HepG2 (cell line): ENCODE measurements around the gene BCAS3. TPM values are rescaled to one million over a fixed set of nuclear protein-coding genes. Genes with fewer than 3 reads are reported as not detected.

Source experiments
- ADNP ChIP-seq: sonication (generic); formaldehyde crosslinking; IDR thresholded peaks from 2 replicates; pipeline ENCODE4 v1.4.0; 2020; ENCODE audit warnings: missing genetic modification reagents
- ASH2L ChIP-seq: fragments of 300-600, 200-600 bp; sonication (generic); IDR thresholded peaks from 2 replicates; pipeline ENCODE4 v1.7.0; 2017; ENCODE audit warnings: low read depth, mild to moderate bottlenecking, moderate library complexity, mixed read lengths, low read length; ENCODE audit not compliant: insufficient read length
- CENPX ChIP-seq: sonication (generic); formaldehyde crosslinking; IDR thresholded peaks from 2 replicates; pipeline ENCODE4 v1.9.0; 2021; ENCODE audit warnings: mild to moderate bottlenecking, missing genetic modification reagents, moderate library complexity
- CTCF ChIP-seq: sonication (generic); formaldehyde crosslinking; IDR thresholded peaks from 2 replicates; pipeline ENCODE4 v1.5.0; 2020; ENCODE audit warnings: mild to moderate bottlenecking, missing genetic modification reagents, moderate library complexity
- FOSL2 ChIP-seq: sonication (generic); formaldehyde crosslinking; IDR thresholded peaks from 2 replicates; pipeline ENCODE4 v1.4.0; 2020; ENCODE audit warnings: missing genetic modification reagents
- FOXA1 ChIP-seq, 2 experiments: fragments of 450-650 bp in 1 of 2; sonication (generic) in 1 of 2; formaldehyde crosslinking in 1 of 2; IDR thresholded peaks; 2 replicates each; pipeline versions ENCODE4 v1.4.0 to v1.6.1; 2016 to 2020; ENCODE audit warnings: missing genetic modification reagents in 1 of 2
- HNRNPUL1 ChIP-seq: fragments of 200-400 bp; formaldehyde crosslinking; IDR thresholded peaks from 2 replicates; pipeline ENCODE4 v1.6.1; 2017; ENCODE audit warnings: low read depth, mild to moderate bottlenecking, low read length, moderate library complexity
- MEIS2 ChIP-seq: sonication (generic); formaldehyde crosslinking; IDR thresholded peaks from 2 replicates; pipeline ENCODE4 v1.9.0; 2021; ENCODE audit warnings: mild to moderate bottlenecking, missing genetic modification reagents
- NFYC ChIP-seq: IDR thresholded peaks from 2 replicates; pipeline ENCODE4 v1.6.1; 2016; ENCODE audit warnings: missing genetic modification reagents, missing compliant biosample characterization
- NKX3-1 ChIP-seq: sonication (generic); formaldehyde crosslinking; IDR thresholded peaks from 2 replicates; pipeline ENCODE4 v1.5.0; 2020; ENCODE audit warnings: missing genetic modification reagents
- PLRG1 ChIP-seq: fragments of 450-650 bp; conservative IDR thresholded peaks from 2 replicates; pipeline ENCODE4 v1.6.1; 2016
- POLR2A ChIP-seq, 2 experiments: IDR thresholded peaks; 2 replicates each; pipeline ENCODE4 v1.6.1; 2011; ENCODE audit warnings: low read depth in 2 of 2, low read length in 2 of 2, mild to moderate bottlenecking in 1 of 2, moderate library complexity in 1 of 2; ENCODE audit not compliant: insufficient read depth in 1 of 2
- POLR2AphosphoS5 ChIP-seq: IDR thresholded peaks from 2 replicates; pipeline ENCODE4 v1.6.1; 2012; ENCODE audit warnings: low read depth, low read length
- TOPORS ChIP-seq: sonication (generic); formaldehyde crosslinking; IDR thresholded peaks from 2 replicates; pipeline ENCODE4 v1.8.0; 2023; ENCODE audit warnings: mild to moderate bottlenecking, missing genetic modification reagents
- ZNF230 ChIP-seq: sonication (generic); formaldehyde crosslinking; IDR thresholded peaks from 2 replicates; pipeline ENCODE4 v1.4.0; 2020; ENCODE audit warnings: mild to moderate bottlenecking, missing genetic modification reagents
- ZNF317 ChIP-seq: sonication (generic); formaldehyde crosslinking; IDR thresholded peaks from 2 replicates; pipeline ENCODE4 v1.5.0; 2020; ENCODE audit warnings: mild to moderate bottlenecking, missing genetic modification reagents
- ZNF350 ChIP-seq: sonication (generic); formaldehyde crosslinking; IDR thresholded peaks from 2 replicates; pipeline ENCODE4 v1.4.0; 2020; ENCODE audit warnings: mild to moderate bottlenecking, low read depth, missing genetic modification reagents, borderline replicate concordance
- ZSCAN30 ChIP-seq: sonication (generic); formaldehyde crosslinking; IDR thresholded peaks from 2 replicates; pipeline ENCODE4 v1.5.0; 2020; ENCODE audit warnings: mild to moderate bottlenecking, missing genetic modification reagents
- polyA plus RNA-seq, 8 experiments: library from polyadenylated mRNA; depleted of rRNA in 3 of 8; stranded (reverse) in 7 of 8; unstranded in 1 of 8; fragments of >200 nt; fragmentation: Illumina TruSeq in 4 of 8; extraction: Trizol in 4 of 8; gene quantifications; 2 replicates each; pipeline versions ENCODE4 v1.2.1 to v1.2.3, GENCODE V29; 2011 to 2016; ENCODE audit warnings: low read depth in 4 of 8, missing spikeins in 1 of 8, mixed read lengths in 1 of 8; ENCODE audit not compliant: insufficient read depth in 1 of 8
- total RNA-seq, 5 experiments: library from RNA; depleted of rRNA; stranded (reverse); fragments of >200 nt; fragmentation: Illumina TruSeq; extraction: Trizol; gene quantifications; 2 replicates each; pipeline ENCODE4 v1.2.3, GENCODE V29; 2016; ENCODE audit warnings: low read depth in 1 of 5
- TF ChIP-seq, protein P1 (sequence below), 2 experiments: fragments of 450-650 bp in 1 of 2; sonication (generic) in 1 of 2; formaldehyde crosslinking; IDR thresholded peaks; 2 replicates each; pipeline versions ENCODE4 v1.5.0 to v1.8.0; 2020 to 2022; ENCODE audit warnings: mild to moderate bottlenecking in 1 of 2, missing genetic modification reagents in 1 of 2
- TF ChIP-seq, protein P2 (sequence below): sonication (generic); formaldehyde crosslinking; IDR thresholded peaks from 2 replicates; pipeline ENCODE4 v1.5.0; 2020; ENCODE audit warnings: missing genetic modification reagents, mild to moderate bottlenecking, borderline replicate concordance
- TF ChIP-seq, protein P3 (sequence below): IDR thresholded peaks from 2 replicates; pipeline ENCODE4 v1.6.1; 2016; ENCODE audit warnings: control low read depth
- TF ChIP-seq, protein P4 (sequence below): sonication (generic); formaldehyde crosslinking; IDR thresholded peaks from 2 replicates; pipeline ENCODE4 v1.4.0; 2020; ENCODE audit warnings: missing genetic modification reagents, borderline replicate concordance

BCAS3 gene
- total and polyA plus RNA-seq, 2 of the 13 experiments (the other 11 are each of a cell fraction or from before 2014, with no cell fraction given), result 10.7 to 11.2 TPM

- peak; percentile 36 for TF ChIP-seq ASH2L
- TF ChIP-seq POLR2AphosphoS5, result no peak
- TF ChIP-seq NKX3-1, result peak; percentile 82
- TF ChIP-seq CTCF (CRISPR knock-in tag), result no peak
- TF ChIP-seq, protein P1, sequence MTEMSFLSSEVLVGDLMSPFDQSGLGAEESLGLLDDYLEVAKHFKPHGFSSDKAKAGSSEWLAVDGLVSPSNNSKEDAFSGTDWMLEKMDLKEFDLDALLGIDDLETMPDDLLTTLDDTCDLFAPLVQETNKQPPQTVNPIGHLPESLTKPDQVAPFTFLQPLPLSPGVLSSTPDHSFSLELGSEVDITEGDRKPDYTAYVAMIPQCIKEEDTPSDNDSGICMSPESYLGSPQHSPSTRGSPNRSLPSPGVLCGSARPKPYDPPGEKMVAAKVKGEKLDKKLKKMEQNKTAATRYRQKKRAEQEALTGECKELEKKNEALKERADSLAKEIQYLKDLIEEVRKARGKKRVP (CRISPR knock-in tag; IDR thresholded peaks at IDR 0.05), result peak in 1 of 2 experiments; percentile 90; a peak in 2 of 4 replicates
- peak; percentile 82 for TF ChIP-seq ZNF317 (CRISPR knock-in tag)
- TF ChIP-seq ZSCAN30 (CRISPR knock-in tag), result no peak
- peak; percentile 48 for TF ChIP-seq NFYC (CRISPR knock-in tag)
- peak; percentile 80 for TF ChIP-seq FOSL2 (CRISPR knock-in tag)
- 0 out of 4 replicates have a peak, but pooled peaks of 1 of the 2 experiments have one; percentile 23 for TF ChIP-seq POLR2A (IDR thresholded peaks at IDR 0.05; ENCODE audit: insufficient read depth in 1 of 2, low read depth in 2 of 2, low read length in 2 of 2)
- TF ChIP-seq MEIS2 (CRISPR knock-in tag), result peak; percentile 96
- TF ChIP-seq ZNF230, result 0 out of 2 replicates have a peak, but pooled peaks have one; percentile 52
- no peak for TF ChIP-seq CENPX
- peak; percentile 67; the same call in 1 of the 2 replicates for TF ChIP-seq TOPORS (CRISPR knock-in tag)
- TF ChIP-seq, protein P2, sequence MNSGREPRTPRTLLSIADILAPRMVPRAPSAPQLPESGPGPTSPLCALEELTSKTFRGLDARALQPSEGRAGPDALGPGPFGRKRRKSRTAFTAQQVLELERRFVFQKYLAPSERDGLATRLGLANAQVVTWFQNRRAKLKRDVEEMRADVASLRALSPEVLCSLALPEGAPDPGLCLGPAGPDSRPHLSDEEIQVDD, result no peak
- TF ChIP-seq, protein P3, sequence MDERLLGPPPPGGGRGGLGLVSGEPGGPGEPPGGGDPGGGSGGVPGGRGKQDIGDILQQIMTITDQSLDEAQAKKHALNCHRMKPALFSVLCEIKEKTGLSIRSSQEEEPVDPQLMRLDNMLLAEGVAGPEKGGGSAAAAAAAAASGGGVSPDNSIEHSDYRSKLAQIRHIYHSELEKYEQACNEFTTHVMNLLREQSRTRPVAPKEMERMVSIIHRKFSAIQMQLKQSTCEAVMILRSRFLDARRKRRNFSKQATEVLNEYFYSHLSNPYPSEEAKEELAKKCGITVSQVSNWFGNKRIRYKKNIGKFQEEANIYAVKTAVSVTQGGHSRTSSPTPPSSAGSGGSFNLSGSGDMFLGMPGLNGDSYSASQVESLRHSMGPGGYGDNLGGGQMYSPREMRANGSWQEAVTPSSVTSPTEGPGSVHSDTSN (CRISPR knock-in tag), result peak; percentile 33; the same call in 1 of the 2 replicates
- no peak for TF ChIP-seq ADNP
- TF ChIP-seq, protein P4, sequence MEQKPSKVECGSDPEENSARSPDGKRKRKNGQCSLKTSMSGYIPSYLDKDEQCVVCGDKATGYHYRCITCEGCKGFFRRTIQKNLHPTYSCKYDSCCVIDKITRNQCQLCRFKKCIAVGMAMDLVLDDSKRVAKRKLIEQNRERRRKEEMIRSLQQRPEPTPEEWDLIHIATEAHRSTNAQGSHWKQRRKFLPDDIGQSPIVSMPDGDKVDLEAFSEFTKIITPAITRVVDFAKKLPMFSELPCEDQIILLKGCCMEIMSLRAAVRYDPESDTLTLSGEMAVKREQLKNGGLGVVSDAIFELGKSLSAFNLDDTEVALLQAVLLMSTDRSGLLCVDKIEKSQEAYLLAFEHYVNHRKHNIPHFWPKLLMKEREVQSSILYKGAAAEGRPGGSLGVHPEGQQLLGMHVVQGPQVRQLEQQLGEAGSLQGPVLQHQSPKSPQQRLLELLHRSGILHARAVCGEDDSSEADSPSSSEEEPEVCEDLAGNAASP (CRISPR knock-in tag), result peak; percentile 64; the same call in 1 of the 2 replicates
- TF ChIP-seq ZNF350, result peak; percentile 92
- no peak for TF ChIP-seq HNRNPUL1
- TF ChIP-seq PLRG1, result no peak
- no peak for TF ChIP-seq FOXA1 (IDR thresholded peaks at IDR 0.05)
- peak; percentile 91 for TF ChIP-seq FOXA1 (CRISPR knock-in tag; IDR thresholded peaks at IDR 0.05)
- TF ChIP-seq, all 625 proteins: peak for 292
These were observed 689.2 kb downstream of the BCAS3 start (continued) for GRCh38 chr17:61366715-61367413.
